Endometrium (tissue), 2 donors: ENCODE data around the gene SNX8.
"Not testable (repeated sequence)": the region's sequence is repeated elsewhere in the genome, so short reads cannot be mapped to it uniquely, and the experiment has no call there.

Experiments
- FAIRE-seq: peaks from 2 replicates; lab custom pipeline; 2012; peaks lifted over from hg19 to GRCh38; lab: Jason Lieb, UNC
- donor health status: control.
- donor health status: control.

SNX8 gene

GRCh38 chr7:2289621-2290020 is 24.6 kb downstream of the SNX8 start:
- FAIRE-seq, result no peak

GRCh38 chr7:2289111-2289586 is 25.1 kb downstream of the SNX8 start:
- FAIRE-seq, result no peak

GRCh38 chr7:2288503-2288902 is 25.7 kb downstream of the SNX8 start:
- no peak for FAIRE-seq

GRCh38 chr7:2287745-2288144 is 26.5 kb downstream of the SNX8 start:
- no peak for FAIRE-seq

- no peak for FAIRE-seq
Observed at GRCh38 chr7:2283074-2283473, 31.2 kb downstream of the SNX8 start.

GRCh38 chr7:2282185-2282751 is 32.0 kb downstream of the SNX8 start:
- FAIRE-seq, result no peak

- FAIRE-seq, result peak; percentile 71
Observed at GRCh38 chr7:2281541-2281940, 32.7 kb downstream of the SNX8 start.

GRCh38 chr7:2280424-2280823 is 33.8 kb downstream of the SNX8 start:
- FAIRE-seq, result peak; percentile 82

GRCh38 chr7:2279896-2280295 is 34.3 kb downstream of the SNX8 start:
- FAIRE-seq, result peak; percentile 81

- FAIRE-seq, result no peak
Observed at GRCh38 chr7:2278026-2278425, 36.2 kb downstream of the SNX8 start.

GRCh38 chr7:2276107-2276506 is 38.1 kb downstream of the SNX8 start:
- FAIRE-seq, result no peak

- no peak for FAIRE-seq
Observed at GRCh38 chr7:2275101-2275500, 39.1 kb downstream of the SNX8 start.

GRCh38 chr7:2274666-2275065 is 39.6 kb downstream of the SNX8 start:
- FAIRE-seq, result no peak

- no peak for FAIRE-seq
Observed at GRCh38 chr7:2273866-2274265, 40.4 kb downstream of the SNX8 start.

GRCh38 chr7:2272031-2272430 is 42.2 kb downstream of the SNX8 start:
- no peak for FAIRE-seq

- no peak for FAIRE-seq
Observed at GRCh38 chr7:2271273-2272026, 42.8 kb downstream of the SNX8 start.

GRCh38 chr7:2270495-2270894 is 43.7 kb downstream of the SNX8 start:
- FAIRE-seq, result no peak

- no peak for FAIRE-seq
Observed at GRCh38 chr7:2269991-2270460, 44.2 kb downstream of the SNX8 start.

GRCh38 chr7:2269089-2269990 is 44.9 kb downstream of the SNX8 start:
- FAIRE-seq, result not testable (repeated sequence)

- FAIRE-seq, result no peak
Observed at GRCh38 chr7:2266911-2267310, 47.3 kb downstream of the SNX8 start.

- FAIRE-seq, result no peak
Observed at GRCh38 chr7:2264158-2264557, 50.1 kb downstream of the SNX8 start.

- no peak for FAIRE-seq
Observed at GRCh38 chr7:2263176-2263575, 51.1 kb downstream of the SNX8 start.

- no peak for FAIRE-seq
Observed at GRCh38 chr7:2261611-2262010, 52.6 kb downstream of the SNX8 start.
